SH-SY5Y (cell line): Measurements from ENCODE around the gene RABGAP1L.

ENCODE experiments used
- GATA2 ChIP-seq: IDR thresholded peaks from 2 replicates; pipeline ENCODE4 v1.6.1; 2011; ENCODE audit warnings: mild to moderate bottlenecking, low read depth, low read length
- GATA3 ChIP-seq: IDR thresholded peaks from 2 replicates; pipeline ENCODE4 v1.6.1; 2011; ENCODE audit warnings: low read depth, mild to moderate bottlenecking, low read length, moderate library complexity

DNA sequence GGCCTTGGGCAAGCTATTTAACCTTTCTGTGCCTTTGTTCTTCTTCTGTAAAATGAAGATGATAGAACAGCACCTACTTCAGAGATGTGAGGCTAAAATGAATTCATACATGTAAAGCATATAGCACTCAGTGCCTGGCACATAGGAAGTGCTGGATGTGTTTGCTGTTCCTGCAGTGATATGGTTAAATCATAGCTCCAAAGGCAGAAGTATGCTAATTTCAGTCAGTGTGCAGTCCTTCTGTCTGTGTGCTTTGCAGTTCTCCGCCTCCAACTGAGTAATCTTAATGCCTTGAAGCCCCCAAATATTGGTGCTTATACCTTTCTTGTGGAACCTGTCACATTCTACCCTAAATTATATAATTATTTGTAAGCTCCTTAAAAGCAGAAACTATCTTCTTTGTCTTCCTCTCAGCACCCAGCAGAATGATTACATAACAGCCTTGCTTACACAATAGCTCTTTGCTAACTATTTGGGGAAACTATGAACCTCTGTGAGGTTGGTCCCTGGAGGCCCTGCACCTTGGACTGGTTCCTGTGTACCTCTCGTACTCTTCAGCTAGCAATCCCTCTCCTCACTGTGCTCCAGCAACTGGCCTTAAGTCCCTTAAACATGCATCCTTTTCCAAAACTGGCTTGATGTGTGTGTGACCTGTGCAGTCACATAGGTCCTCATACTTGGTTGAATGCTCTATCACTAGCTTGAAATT lies 783.4 kb downstream of the RABGAP1L start:
- TF ChIP-seq GATA2 (no peak), GATA3 (no peak)
